LNCAP (cell line): ENCODE results near the gene CXorf49B.
"Not testable (repeated sequence)": the region's sequence is repeated elsewhere in the genome, so short reads cannot be mapped to it uniquely, and the experiment has no call there.

ENCODE experiments used
- CTCF ChIP-seq: fragments of 450-650 bp; IDR thresholded peaks from 2 replicates; pipeline ENCODE4 v1.5.1; 2017; ENCODE audit warnings: mild to moderate bottlenecking

Gene CXorf49B

GRCh38 chrX:71763049-71763448 lies at the start of gene CXorf49B:
Gene CXorf49B (plus strand): TSS chrX:71763349. CDS start chrX:71763424, 75 bp downstream.
- not testable (repeated sequence) for TF ChIP-seq CTCF

- TF ChIP-seq CTCF = not testable (repeated sequence)
Observed at GRCh38 chrX:71718185-71718584, 45.0 kb upstream of the CXorf49B start, which contains the start of gene CXorf49. Gene CXorf49 (minus strand): TSS chrX:71718285. CDS start chrX:71718151, 134 bp downstream.

- no peak for TF ChIP-seq CTCF
Observed at GRCh38 chrX:71809886-71810285, 46.7 kb downstream of the CXorf49B start.

GRCh38 chrX:71814123-71814912 lies 51.2 kb downstream of the CXorf49B start:
- TF ChIP-seq CTCF = no peak

- TF ChIP-seq CTCF = no peak
Observed at GRCh38 chrX:71815121-71815905, 52.2 kb downstream of the CXorf49B start.

- no peak for TF ChIP-seq CTCF
Observed at GRCh38 chrX:71815906-71816156, 52.7 kb downstream of the CXorf49B start.
